H1 (cell line): ENCODE results near the gene TMEM135. TPM values are rescaled to one million over a fixed set of nuclear protein-coding genes. Genes with fewer than 3 reads are reported as not detected.

Source experiments
- CTCF ChIA-PET: fragments of 300-600 bp; sonication (Branson Sonifier 250); formaldehyde crosslinking; loops from one replicate; lab custom pipeline; 2021; ENCODE audit not compliant: partially characterized antibody; lab: Charles Lee
- POLR2A ChIA-PET: fragments of 300-600 bp; sonication (Branson Sonifier 250); formaldehyde crosslinking; loops from one replicate; lab custom pipeline; 2021; ENCODE audit warnings: inconsistent platforms; ENCODE audit not compliant: partially characterized antibody; lab: Charles Lee
- DNase-seq, 2 experiments: peaks; one replicate each; pipeline versions ENCODE4 v3.0.0 to v3.0.0-alpha.2; 2010 to 2022; ENCODE audit warnings: low spot score in 2 of 2, low read depth in 1 of 2, mixed read lengths in 1 of 2
- FAIRE-seq: peaks from 2 replicates; lab custom pipeline; 2011; peaks lifted over from hg19 to GRCh38; lab: Jason Lieb, UNC
- H2AFZ ChIP-seq: 2 replicates; pipeline ENCODE4 v1.8.1; 2012; ENCODE audit warnings: low read length, inconsistent platforms
- H2AK5ac ChIP-seq: 2 replicates; pipeline ENCODE4 v1.6.1; 2013; ENCODE audit warnings: low read depth, low read length
- H2BK120ac ChIP-seq: replicated peaks from 2 replicates; pipeline ENCODE3; 2013; ENCODE audit warnings: low read depth, low read length, inconsistent platforms
- H2BK12ac ChIP-seq: 2 replicates; pipeline ENCODE4 v1.6.1; 2013; ENCODE audit warnings: low read depth, low read length
- H2BK15ac ChIP-seq: 2 replicates; pipeline ENCODE4 v1.6.1; 2013; ENCODE audit warnings: low read length
- H2BK20ac ChIP-seq: 2 replicates; pipeline ENCODE4 v1.6.1; 2013; ENCODE audit warnings: low read length
- H2BK5ac ChIP-seq: 2 replicates; pipeline ENCODE4 v1.6.1; 2013; ENCODE audit warnings: low read depth, low read length
- H3K14ac ChIP-seq: 2 replicates; pipeline ENCODE4 v1.6.1; 2013; ENCODE audit warnings: inconsistent platforms; ENCODE audit not compliant: insufficient read length
- H3K18ac ChIP-seq: 2 replicates; pipeline ENCODE4 v1.6.1; 2013; ENCODE audit warnings: low read length; ENCODE audit errors: extremely low read depth
- H3K23ac ChIP-seq: 2 replicates; pipeline ENCODE4 v1.6.1; 2013; ENCODE audit warnings: inconsistent platforms; ENCODE audit not compliant: insufficient read length
- H3K23me2 ChIP-seq: 2 replicates; pipeline ENCODE4 v1.6.1; 2013; ENCODE audit warnings: low read depth, low read length
- H3K27ac ChIP-seq: 2 replicates; pipeline ENCODE4 v1.6.1; 2011; ENCODE audit warnings: low read depth, low read length, inconsistent platforms
- H3K27me3 ChIP-seq, 4 experiments: replicated peaks in 1 of 4; 1 replicate in 1 of 4; 2 replicates in 3 of 4; pipeline versions ENCODE4 v1.6.1 to v1.8.1; 2011 to 2013; ENCODE audit warnings: low read length in 3 of 4, mild to moderate bottlenecking in 3 of 4, inconsistent platforms in 2 of 4, mixed read lengths in 2 of 4, moderate library complexity in 1 of 4; ENCODE audit not compliant: control insufficient read depth in 3 of 4, insufficient read depth in 3 of 4; ENCODE audit errors: extremely low read depth in 1 of 4
- H3K36me3 ChIP-seq, 4 experiments: 2 replicates each; pipeline versions ENCODE4 v1.6.1 to v1.8.1; 2011 to 2013; ENCODE audit warnings: mild to moderate bottlenecking in 4 of 4, low read length in 3 of 4, moderate library complexity in 2 of 4, control low read depth in 1 of 4, inconsistent platforms in 1 of 4; ENCODE audit not compliant: insufficient read depth in 4 of 4, control insufficient read depth in 2 of 4
- H3K4ac ChIP-seq: replicated peaks from 2 replicates; pipeline ENCODE3; 2013; ENCODE audit warnings: low read length, low read depth, mixed read lengths, inconsistent platforms; ENCODE audit not compliant: insufficient read length
- H3K4me1 ChIP-seq, 4 experiments: replicated peaks in 1 of 4; 1 replicate in 1 of 4; 2 replicates in 3 of 4; pipeline versions ENCODE4 v1.6.1 to v1.8.1; 2011 to 2013; ENCODE audit warnings: low read length in 3 of 4, inconsistent platforms in 2 of 4, mixed read lengths in 1 of 4; ENCODE audit not compliant: insufficient read depth in 4 of 4, control insufficient read depth in 3 of 4
- H3K4me2 ChIP-seq, 2 experiments: 2 replicates each; pipeline versions ENCODE4 v1.6.1 to v1.8.1; 2011 to 2013; ENCODE audit warnings: low read depth in 2 of 2, low read length in 2 of 2, control low read depth in 1 of 2, inconsistent platforms in 1 of 2, mild to moderate bottlenecking in 1 of 2; ENCODE audit not compliant: insufficient read depth in 1 of 2
- H3K4me3 ChIP-seq, 4 experiments: fragments of 200-600, 300-600 bp in 1 of 4; sonication (generic), shearing (Covaris generic), sonication (Bioruptor Twin) in 1 of 4; 2 replicates each; pipeline versions ENCODE4 v1.5.1 to v1.8.1; 2011 to 2016; ENCODE audit warnings: low read length in 4 of 4, low read depth in 3 of 4, control low read depth in 2 of 4, inconsistent platforms in 2 of 4, mild to moderate bottlenecking in 2 of 4, mixed read lengths in 1 of 4, moderate library complexity in 1 of 4; ENCODE audit not compliant: insufficient read depth in 2 of 4; ENCODE audit errors: extremely low read depth in 1 of 4
- H3K56ac ChIP-seq: replicated peaks from 2 replicates; pipeline ENCODE3; 2013; ENCODE audit warnings: low read depth, mild to moderate bottlenecking, mixed read lengths, low read length, inconsistent platforms; ENCODE audit not compliant: insufficient read length
- H3K79me1 ChIP-seq: 2 replicates; pipeline ENCODE4 v1.6.1; 2013; ENCODE audit warnings: low read depth, low read length, control low read depth
- H3K79me2 ChIP-seq, 2 experiments: 2 replicates each; pipeline versions ENCODE4 v1.6.1 to v1.8.1; 2012 to 2013; ENCODE audit warnings: low read length in 2 of 2, mild to moderate bottlenecking in 2 of 2, inconsistent platforms in 1 of 2; ENCODE audit not compliant: insufficient read depth in 2 of 2, control insufficient read depth in 1 of 2
- H3K9ac ChIP-seq, 4 experiments: replicated peaks in 1 of 4; 1 replicate in 1 of 4; 2 replicates in 3 of 4; pipeline versions ENCODE4 v1.6.1 to v1.8.1; 2011 to 2013; ENCODE audit warnings: low read depth in 3 of 4, low read length in 3 of 4, control low read depth in 2 of 4, mild to moderate bottlenecking in 2 of 4, moderate library complexity in 2 of 4, inconsistent platforms in 1 of 4; ENCODE audit errors: extremely low read depth in 1 of 4
- H3K9me3 ChIP-seq, 2 experiments: 2 replicates each; pipeline versions ENCODE4 v1.6.1 to v1.8.1; 2012 to 2013; ENCODE audit warnings: mild to moderate bottlenecking in 2 of 2, moderate library complexity in 2 of 2, control low read depth in 1 of 2, inconsistent platforms in 1 of 2, low read depth in 1 of 2, low read length in 1 of 2, mixed read lengths in 1 of 2; ENCODE audit not compliant: insufficient read depth in 2 of 2
- H4K20me1 ChIP-seq, 2 experiments: replicated peaks in 1 of 2; 2 replicates each; pipeline versions ENCODE3 to v1.8.1; 2011 to 2013; ENCODE audit warnings: inconsistent platforms in 2 of 2, low read length in 2 of 2, mild to moderate bottlenecking in 1 of 2; ENCODE audit not compliant: insufficient read depth in 2 of 2, control insufficient read depth in 1 of 2
- H4K5ac ChIP-seq: 2 replicates; pipeline ENCODE4 v1.6.1; 2013; ENCODE audit warnings: low read length, low read depth, mixed read lengths, inconsistent platforms; ENCODE audit not compliant: insufficient read length
- H4K8ac ChIP-seq: 2 replicates; pipeline ENCODE4 v1.8.0; 2013; ENCODE audit warnings: mild to moderate bottlenecking, moderate library complexity, low read length, inconsistent platforms; ENCODE audit not compliant: insufficient read depth; ENCODE audit errors: extremely low read depth
- H4K91ac ChIP-seq: replicated peaks from 2 replicates; pipeline ENCODE3; 2013; ENCODE audit warnings: low read length, mixed read lengths, inconsistent platforms; ENCODE audit not compliant: insufficient read length
- JUND ChIP-seq: IDR thresholded peaks from 2 replicates; pipeline ENCODE4 v1.6.1; 2011; ENCODE audit warnings: mild to moderate bottlenecking, improper control_type of control experiment, low read length
- WGBS, 2 experiments: shearing (Covaris generic) in 1 of 2; methylation state at CpG; one replicate each; pipeline versions ENCODE4 v1.1.6 to v1.1.7; 2013 to 2015; ENCODE audit warnings: low lambda C conversion rate in 2 of 2, mixed read lengths in 2 of 2, inconsistent platforms in 1 of 2, low coverage in 1 of 2, missing lambda C conversion rate in 1 of 2; ENCODE audit not compliant: insufficient replicate concordance in 2 of 2, insufficient coverage in 1 of 2, insufficient read length in 1 of 2; ENCODE audit errors: extremely low coverage in 1 of 2, missing lambda C conversion rate in 1 of 2; 5-methylcytosine and 5-hydroxymethylcytosine counted together
- polyA plus RNA-seq, 7 experiments: library from polyadenylated mRNA; depleted of rRNA in 3 of 7; stranded (reverse) in 5 of 7; unstranded in 2 of 7; fragments of >200 nt in 5 of 7; fragments of 200-250 nt in 2 of 7; gene quantifications; 1 replicate in 5 of 7; 2 replicates in 1 of 7; 4 replicates in 1 of 7; pipeline versions ENCODE4 v1.2.1 to v1.2.3, GENCODE V29; 2011 to 2013; ENCODE audit warnings: missing spikeins in 2 of 7, mixed read lengths in 2 of 7
- total RNA-seq: library from RNA; stranded (reverse); fragmentation: NEBNext Ultra II Directional; extraction: Animal tissue kit (Norgen Biotek cat#: 25700); gene quantifications from 2 replicates; pipeline ENCODE4 v1.2.1, GENCODE V29; 2021

TMEM135 gene
- total and polyA plus RNA-seq, 2 of the 8 experiments (the other 6 are each of a cell fraction or from before 2014, with no cell fraction given) = 9.3 to 31.3 TPM

GRCh38 chr11:87136236-87136635 lies 98.5 kb downstream of the TMEM135 start:
- DNase-seq = no peak
- H3K27ac ChIP-seq = no peak overlapping the region
- H2BK20ac ChIP-seq = no peak overlapping the region
- H3K18ac ChIP-seq = no peak overlapping the region
- no peak overlapping the region for H2AFZ ChIP-seq
- H4K8ac ChIP-seq = no peak overlapping the region
- no peak overlapping the region for H3K14ac ChIP-seq
- no peak for TF ChIP-seq JUND
- H2AK5ac ChIP-seq = no peak overlapping the region
- WGBS, 2 experiments = 88% methylated on average over 1 of the region's 1 CpG; no CpG with 5 or more reads in 1 of the 2 experiments
- no peaks in the 10 kb centered on the region for H3K23me2 ChIP-seq
- no peaks in the 10 kb centered on the region; the same call in 1 of the 2 replicates for H3K79me1 ChIP-seq
- no peak overlapping the region for H4K91ac ChIP-seq
- H3K4me2 ChIP-seq = no peak overlapping the region
- H2BK120ac ChIP-seq = no peak overlapping the region
- CTCF ChIA-PET = interaction anchor here (0.6 kb wide), 1 partner anchor 54 kb away, joined by 4 read pairs; no protein-coding TSS in a partner anchor
- H3K36me3 ChIP-seq = 0 out of 8 replicates have a peak, but pooled peaks cover 0 to 7% (median 1%) of the 10 kb centered on the region in 4 experiments
- no peak for FAIRE-seq
- no peak overlapping the region for H4K5ac ChIP-seq
- peaks cover 0 to 3% of the 10 kb centered on the region in 2 experiments; a peak in 1 of 4 replicates for H3K79me2 ChIP-seq
- no peak overlapping the region for H2BK5ac ChIP-seq
- no peak overlapping the region for H3K9ac ChIP-seq
- no peaks in the 10 kb centered on the region for H4K20me1 ChIP-seq
- H2BK12ac ChIP-seq = no peak overlapping the region
- no peak overlapping the region for H3K56ac ChIP-seq
- H3K4me3 ChIP-seq = no peak overlapping the region
- peaks cover 0 to 1% (median 0%) of the 10 kb centered on the region in 4 experiments; a peak in 1 of 7 replicates for H3K27me3 ChIP-seq
- H3K4me1 ChIP-seq = no peaks in the 10 kb centered on the region
- POLR2A ChIA-PET = no interaction called here
- H3K4ac ChIP-seq = no peak overlapping the region
- peaks cover 6 to 11% of the 10 kb centered on the region in 2 experiments; a peak in 3 of 4 replicates for H3K9me3 ChIP-seq
- H3K23ac ChIP-seq = no peak overlapping the region
- no peak overlapping the region for H2BK15ac ChIP-seq
